H9 (cell line): ENCODE measurements around the gene NOL7. TPM values are rescaled to one million over a fixed set of nuclear protein-coding genes. Genes with fewer than 3 reads are reported as not detected.
A peak's percentile ranks its signal among the peaks of the same experiment; 100 is the strongest.

Experiments
- DNase-seq: peaks from one replicate; pipeline ENCODE4 v3.0.0-alpha.2; 2017
- H2AFZ ChIP-seq: one replicate; pipeline ENCODE4 v1.6.1; 2013; ENCODE audit warnings: mild to moderate bottlenecking, low read length, control low read depth, moderate library complexity
- H2AK5ac ChIP-seq: 2 replicates; pipeline ENCODE4 v1.6.1; 2013; ENCODE audit warnings: low read length, control low read depth, mixed read lengths; ENCODE audit not compliant: insufficient read length
- H2BK120ac ChIP-seq: one replicate; pipeline ENCODE4 v1.6.1; 2013; ENCODE audit warnings: low read depth, mild to moderate bottlenecking, low read length, control low read depth, inconsistent platforms; ENCODE audit not compliant: poor library complexity, severe bottlenecking
- H2BK12ac ChIP-seq: 2 replicates; pipeline ENCODE4 v1.6.1; 2013; ENCODE audit warnings: low read length, control low read depth, mixed read lengths, low read depth; ENCODE audit not compliant: insufficient read length
- H2BK15ac ChIP-seq: 2 replicates; pipeline ENCODE4 v1.6.1; 2013; ENCODE audit warnings: low read depth, low read length, control low read depth
- H2BK20ac ChIP-seq: one replicate; pipeline ENCODE4 v1.6.1; 2013; ENCODE audit warnings: low read depth, mild to moderate bottlenecking, low read length, control low read depth, inconsistent platforms; ENCODE audit not compliant: poor library complexity, severe bottlenecking
- H2BK5ac ChIP-seq: 2 replicates; pipeline ENCODE4 v1.6.1; 2013; ENCODE audit warnings: low read length, control low read depth, mixed read lengths; ENCODE audit not compliant: insufficient read length
- H3K14ac ChIP-seq: 2 replicates; pipeline ENCODE4 v1.6.1; 2013; ENCODE audit warnings: low read length, control low read depth; ENCODE audit not compliant: insufficient read depth
- H3K18ac ChIP-seq: 2 replicates; pipeline ENCODE4 v1.6.1; 2013; ENCODE audit warnings: low read depth, mild to moderate bottlenecking, mixed read lengths, low read length, control low read depth; ENCODE audit not compliant: insufficient read length
- H3K23ac ChIP-seq: 2 replicates; pipeline ENCODE4 v1.6.1; 2013; ENCODE audit warnings: low read length, control low read depth, mixed read lengths, low read depth; ENCODE audit not compliant: insufficient read length
- H3K23me2 ChIP-seq: 2 replicates; pipeline ENCODE4 v1.6.1; 2013; ENCODE audit warnings: low read depth, mild to moderate bottlenecking, mixed read lengths, low read length, control low read depth; ENCODE audit not compliant: insufficient read length, poor library complexity, severe bottlenecking
- H3K27ac ChIP-seq: 2 replicates; pipeline ENCODE4 v1.5.1; 2013; ENCODE audit warnings: low read length, control low read depth, mixed read lengths, low read depth; ENCODE audit not compliant: insufficient read length
- H3K27me3 ChIP-seq: 2 replicates; pipeline ENCODE4 v1.6.1; 2013; ENCODE audit warnings: low read length, control low read depth, inconsistent platforms; ENCODE audit not compliant: insufficient read depth
- H3K4ac ChIP-seq: 2 replicates; pipeline ENCODE4 v1.6.1; 2013; ENCODE audit warnings: low read depth, mild to moderate bottlenecking, control low read depth, inconsistent platforms, low read length, moderate library complexity
- H3K4me1 ChIP-seq: 2 replicates; pipeline ENCODE4 v1.6.1; 2013; ENCODE audit warnings: low read length, control low read depth, inconsistent platforms; ENCODE audit not compliant: insufficient read depth
- H3K4me2 ChIP-seq: 2 replicates; pipeline ENCODE4 v1.6.1; 2013; ENCODE audit warnings: low read length, control low read depth, mixed read lengths; ENCODE audit not compliant: insufficient read length, insufficient read depth
- H3K56ac ChIP-seq: 2 replicates; pipeline ENCODE4 v1.6.1; 2013; ENCODE audit warnings: low read depth, mild to moderate bottlenecking, mixed read lengths, low read length, control low read depth; ENCODE audit not compliant: insufficient read length
- H3K79me1 ChIP-seq: 2 replicates; pipeline ENCODE4 v1.6.1; 2013; ENCODE audit warnings: low read depth, mild to moderate bottlenecking, moderate library complexity, low read length, control low read depth, inconsistent platforms; ENCODE audit not compliant: insufficient read depth, poor library complexity, severe bottlenecking
- H3K79me2 ChIP-seq: 2 replicates; pipeline ENCODE4 v1.6.1; 2013; ENCODE audit warnings: low read length, control low read depth, inconsistent platforms; ENCODE audit not compliant: insufficient read depth
- H3K9ac ChIP-seq: 2 replicates; pipeline ENCODE4 v1.6.1; 2013; ENCODE audit warnings: low read length, control low read depth, mixed read lengths; ENCODE audit not compliant: insufficient read length; ENCODE audit errors: extremely low read depth
- H3K9me3 ChIP-seq: one replicate; pipeline ENCODE4 v1.6.1; 2013; ENCODE audit warnings: low read depth, low read length, inconsistent platforms; ENCODE audit not compliant: control insufficient read depth
- H3T11ph ChIP-seq: one replicate; pipeline ENCODE4 v1.6.1; 2013; ENCODE audit warnings: mild to moderate bottlenecking, low read length, control low read depth, inconsistent platforms
- H4K20me1 ChIP-seq: one replicate; pipeline ENCODE4 v1.6.1; 2013; ENCODE audit not compliant: control insufficient read depth, insufficient read length, insufficient read depth
- H4K5ac ChIP-seq: 2 replicates; pipeline ENCODE4 v1.6.1; 2013; ENCODE audit warnings: low read depth, mild to moderate bottlenecking, mixed read lengths, low read length, control low read depth; ENCODE audit not compliant: insufficient read length
- H4K8ac ChIP-seq: replicated peaks from 2 replicates; pipeline ENCODE4 v1.6.1; 2013; ENCODE audit warnings: low read length, control low read depth, mixed read lengths, low read depth; ENCODE audit not compliant: insufficient read length
- H4K91ac ChIP-seq: 2 replicates; pipeline ENCODE4 v1.6.1; 2013; ENCODE audit warnings: low read depth, mild to moderate bottlenecking, moderate library complexity, mixed read lengths, low read length, control low read depth; ENCODE audit not compliant: insufficient read length
- H3K27ac Mint-ChIP-seq, 3 experiments: 2 replicates in 2 of 3; 3 replicates in 1 of 3; pipeline ENCODE4 v1.8.0; 2020 to 2021; ENCODE audit warnings: mixed read lengths in 3 of 3, mild to moderate bottlenecking in 1 of 3, moderate library complexity in 1 of 3
- H3K27me3 Mint-ChIP-seq: 2 replicates; pipeline ENCODE4 v1.8.0; 2021; ENCODE audit warnings: low read depth, mild to moderate bottlenecking, moderate library complexity, mixed read lengths
- H3K36me3 Mint-ChIP-seq, 3 experiments: 2 replicates in 2 of 3; 3 replicates in 1 of 3; pipeline ENCODE4 v1.8.0; 2020 to 2021; ENCODE audit warnings: low read depth in 3 of 3, mixed read lengths in 3 of 3; ENCODE audit not compliant: insufficient read depth in 1 of 3
- H3K4me1 Mint-ChIP-seq, 2 experiments: 2 replicates each; pipeline ENCODE4 v1.8.0; 2020; ENCODE audit warnings: mixed read lengths in 2 of 2
- H3K4me3 Mint-ChIP-seq, 2 experiments: 2 replicates in 1 of 2; 3 replicates in 1 of 2; pipeline ENCODE4 v1.8.0; 2020 to 2021; ENCODE audit warnings: mild to moderate bottlenecking in 2 of 2, mixed read lengths in 2 of 2, moderate library complexity in 1 of 2
- H3K9me3 Mint-ChIP-seq, 2 experiments: 2 replicates in 1 of 2; 3 replicates in 1 of 2; pipeline ENCODE4 v1.8.0; 2020; ENCODE audit warnings: mild to moderate bottlenecking in 2 of 2, mixed read lengths in 2 of 2, moderate library complexity in 1 of 2
- WGBS: extraction: QIAGEN DNeasy Blood & Tissue Kit; methylation state at CpG from one replicate; pipeline ENCODE4 v1.1.7; 2013; ENCODE audit warnings: missing lambda C conversion rate, low lambda C conversion rate, mixed read lengths; ENCODE audit not compliant: insufficient read length; ENCODE audit errors: extremely low coverage; 5-methylcytosine and 5-hydroxymethylcytosine counted together
- total RNA-seq: library from RNA; stranded (reverse); gene quantifications from 2 replicates; pipeline ENCODE4 v1.2.1, GENCODE V29; 2021
- TF ChIP-seq, protein P1 (sequence below): fragments of 200-600 bp; sonication (generic); conservative IDR thresholded peaks from 3 replicates; pipeline ENCODE4 v1.8.0; 2021; ENCODE audit warnings: antibody characterized with exemption, mild to moderate bottlenecking

NOL7 gene
- total RNA-seq, 1 experiment from 2014 or later, result 72.1 TPM

DNA sequence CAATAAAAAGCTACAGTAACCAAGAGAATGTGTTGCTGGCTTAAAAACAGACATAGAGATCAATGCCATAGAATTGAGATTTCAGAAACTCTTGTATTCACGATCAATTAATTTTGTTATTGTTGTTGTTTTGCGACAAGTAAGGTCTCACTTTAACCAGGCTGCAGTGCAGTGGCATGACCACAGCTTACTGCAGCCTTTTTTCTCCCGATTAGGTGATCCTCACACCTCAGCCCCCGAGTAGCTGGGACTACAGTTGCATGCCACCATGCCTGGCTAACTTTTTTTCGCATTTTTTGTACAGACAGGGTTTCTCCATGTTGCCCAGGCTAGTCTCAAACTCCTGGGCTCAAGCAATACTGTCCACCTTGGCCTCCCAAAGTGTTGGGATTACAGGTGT lies 54.3 kb downstream of the NOL7 start:
- TF ChIP-seq, protein P1, sequence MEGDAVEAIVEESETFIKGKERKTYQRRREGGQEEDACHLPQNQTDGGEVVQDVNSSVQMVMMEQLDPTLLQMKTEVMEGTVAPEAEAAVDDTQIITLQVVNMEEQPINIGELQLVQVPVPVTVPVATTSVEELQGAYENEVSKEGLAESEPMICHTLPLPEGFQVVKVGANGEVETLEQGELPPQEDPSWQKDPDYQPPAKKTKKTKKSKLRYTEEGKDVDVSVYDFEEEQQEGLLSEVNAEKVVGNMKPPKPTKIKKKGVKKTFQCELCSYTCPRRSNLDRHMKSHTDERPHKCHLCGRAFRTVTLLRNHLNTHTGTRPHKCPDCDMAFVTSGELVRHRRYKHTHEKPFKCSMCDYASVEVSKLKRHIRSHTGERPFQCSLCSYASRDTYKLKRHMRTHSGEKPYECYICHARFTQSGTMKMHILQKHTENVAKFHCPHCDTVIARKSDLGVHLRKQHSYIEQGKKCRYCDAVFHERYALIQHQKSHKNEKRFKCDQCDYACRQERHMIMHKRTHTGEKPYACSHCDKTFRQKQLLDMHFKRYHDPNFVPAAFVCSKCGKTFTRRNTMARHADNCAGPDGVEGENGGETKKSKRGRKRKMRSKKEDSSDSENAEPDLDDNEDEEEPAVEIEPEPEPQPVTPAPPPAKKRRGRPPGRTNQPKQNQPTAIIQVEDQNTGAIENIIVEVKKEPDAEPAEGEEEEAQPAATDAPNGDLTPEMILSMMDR, result no peak
- H4K8ac ChIP-seq, result no peak overlapping the region
- no CpG with 5 or more reads among the region's 5 CpGs for WGBS
- H3K27me3 ChIP-seq, result no peaks in the 10 kb centered on the region
- H3K4me1 ChIP-seq, result no peaks in the 10 kb centered on the region; the same call in 1 of the 2 replicates
- H3K18ac ChIP-seq, result no peak overlapping the region
- H3K27me3 Mint-ChIP-seq, result no peaks in the 10 kb centered on the region
- H3K9me3 Mint-ChIP-seq, result peaks cover 4% of the 10 kb centered on the region in 2 experiments; a peak in 3 of 5 replicates
- H4K5ac ChIP-seq, result no peak overlapping the region
- no peak overlapping the region for H3T11ph ChIP-seq
- no peaks in the 10 kb centered on the region for H3K23me2 ChIP-seq
- no peaks in the 10 kb centered on the region for H3K9me3 ChIP-seq
- peaks cover 25 to 44% of the 10 kb centered on the region in 2 experiments for H3K4me1 Mint-ChIP-seq
- no peak overlapping the region for H2BK15ac ChIP-seq
- H4K91ac ChIP-seq, result no peak overlapping the region
- peak overlapping the region; percentile 16 to 90 (median 80); a peak in 6 of 7 replicates for H3K27ac Mint-ChIP-seq
- H3K4ac ChIP-seq, result no peak overlapping the region
- no peak overlapping the region for H3K14ac ChIP-seq
- H3K4me3 Mint-ChIP-seq, result no peak overlapping the region
- no peak overlapping the region for H2BK12ac ChIP-seq
- no peak overlapping the region for H3K56ac ChIP-seq
- no peak overlapping the region for H2AK5ac ChIP-seq
- no peak overlapping the region for H3K23ac ChIP-seq
- no peaks in the 10 kb centered on the region for H3K79me1 ChIP-seq
- no peak overlapping the region for H3K27ac ChIP-seq
- H2BK120ac ChIP-seq, result no peak overlapping the region
- H3K9ac ChIP-seq, result no peak overlapping the region
- no peak for DNase-seq
- peaks cover 3 to 11% (median 9%) of the 10 kb centered on the region in 3 experiments; a peak in 4 of 7 replicates for H3K36me3 Mint-ChIP-seq
- no peaks in the 10 kb centered on the region; the same call in 1 of the 2 replicates for H3K79me2 ChIP-seq
- H4K20me1 ChIP-seq, result no peaks in the 10 kb centered on the region
- no peak overlapping the region for H2BK5ac ChIP-seq
- H2AFZ ChIP-seq, result no peak overlapping the region
- no peak overlapping the region for H3K4me2 ChIP-seq
- H2BK20ac ChIP-seq, result no peak overlapping the region

Other genes with a start within 250 kb of the NOL7 start
- gene GFOD1, start 127.7 kb upstream of the NOL7 start, total RNA-seq, result 6.1 TPM in 2 replicates
- gene SIRT5, start 40.7 kb upstream of the NOL7 start, total RNA-seq, result 14.3 and 14.6 TPM in 2 replicates
- gene RANBP9, start 96.5 kb downstream of the NOL7 start, total RNA-seq, result 35.8 and 37.2 TPM in 2 replicates
- gene MCUR1, start 199.2 kb downstream of the NOL7 start, total RNA-seq, result 32.0 and 35.4 TPM in 2 replicates